ENCODE data around the gene LKAAEAR1. TPM values are rescaled to one million over a fixed set of nuclear protein-coding genes. Genes with fewer than 3 reads are reported as not detected.

Gene LKAAEAR1
- total and polyA plus RNA-seq, 2 of the 13 experiments (the other 11 are each of a cell fraction or from before 2014, with no cell fraction given): not detected

GRCh38 chr20:64062596-64063388 is 21.4 kb downstream of the LKAAEAR1 start, which contains the start of gene TCEA2 (continued):
- TF ChIP-seq ZNF121 (CRISPR knock-in tag; IDR thresholded peaks at IDR 0.05) (no peak), CCDC6 (CRISPR knock-in tag; IDR thresholded peaks at IDR 0.05) (peak; percentile 91; the same call in 1 of the 2 replicates), ZSCAN9 (CRISPR knock-in tag; IDR thresholded peaks at IDR 0.05; ENCODE audit: borderline replicate concordance) (peak; percentile 50; the same call in 1 of the 2 replicates), ZNF780A (CRISPR knock-in tag; IDR thresholded peaks at IDR 0.05) (no peak), PTBP1 (IDR thresholded peaks at IDR 0.05; ENCODE audit: low read depth, low read length, poor library complexity, severe bottlenecking) (peak; percentile 90), POLR2AphosphoS5 (IDR thresholded peaks at IDR 0.05; ENCODE audit: low read depth, low read length) (peak; percentile 91), ZNF362 (CRISPR knock-in tag; IDR thresholded peaks at IDR 0.05; ENCODE audit: borderline replicate concordance) (no peak; the same call in 1 of the 2 replicates), ZNF530 (CRISPR knock-in tag; IDR thresholded peaks at IDR 0.05; ENCODE audit: low read depth) (no peak), ZNF432 (CRISPR knock-in tag; IDR thresholded peaks at IDR 0.05; ENCODE audit: borderline replicate concordance) (no peak), ZNF713 (CRISPR knock-in tag; IDR thresholded peaks at IDR 0.05) (peak; percentile 100), FOXO4 (CRISPR knock-in tag; conservative IDR thresholded peaks at IDR 0.05) (peak; percentile 5; the same call in 1 of the 2 replicates), SOX13 (IDR thresholded peaks at IDR 0.05) (no peak), SOX13 (CRISPR knock-in tag; conservative IDR thresholded peaks at IDR 0.05 in 1 of 2, IDR thresholded peaks at IDR 0.05 in 1 of 2) (peak in 1 of 2 experiments; percentile 55; a peak in 1 of 4 replicates), DBP (CRISPR knock-in tag; IDR thresholded peaks at IDR 0.05; ENCODE audit: not compliant biosample characterization) (peak; percentile 11), ZBTB8A (CRISPR knock-in tag; IDR thresholded peaks at IDR 0.05; ENCODE audit: borderline replicate concordance, low read depth) (0 out of 2 replicates have a peak, but pooled peaks have one; percentile 53), ZNF629 (CRISPR knock-in tag; conservative IDR thresholded peaks at IDR 0.05) (no peak; the same call in none of the 2 replicates), ZNF17 (CRISPR knock-in tag; IDR thresholded peaks at IDR 0.05) (no peak), REST (IDR thresholded peaks at IDR 0.05; ENCODE audit: borderline replicate concordance in 1 of 2, low read depth in 1 of 2, low read length in 2 of 2) (no peak), ZEB1 (IDR thresholded peaks at IDR 0.05; ENCODE audit: insufficient replicate concordance, low read depth) (peak; percentile 63)

Data from HepG2 (cell line).